Kidney (tissue), 14 donors: ENCODE data around the gene TRMU. TPM values are rescaled to one million over a fixed set of nuclear protein-coding genes. Genes with fewer than 3 reads are reported as not detected.
A peak's percentile ranks its signal among the peaks of the same experiment; 100 is the strongest.

Experiments
- DNase-seq, 5 donors: peaks; one replicate each; pipeline ENCODE4 v3.0.0-alpha.2; 2013 to 2020
- FAIRE-seq: peaks from 2 replicates; lab custom pipeline; 2012; peaks lifted over from hg19 to GRCh38; lab: Jason Lieb, UNC
- H3K27ac ChIP-seq, 2 donors: one replicate each; pipeline ENCODE4 v1.7.0; 2013; ENCODE audit warnings: low read depth in 2 of 2, low read length in 2 of 2, inconsistent platforms in 1 of 2
- H3K27me3 ChIP-seq: one replicate; pipeline ENCODE4 v1.7.1; 2013; ENCODE audit warnings: low read length, inconsistent platforms; ENCODE audit not compliant: control insufficient read depth, insufficient read depth
- H3K36me3 ChIP-seq, 3 donors: one replicate each; pipeline versions ENCODE4 v1.7.0 to v1.7.1; 2013; ENCODE audit warnings: low read length in 3 of 3, control low read depth in 1 of 3, inconsistent platforms in 1 of 3; ENCODE audit not compliant: insufficient read depth in 3 of 3, control insufficient read depth in 2 of 3
- H3K4me1 ChIP-seq, 3 donors: one replicate each; pipeline versions ENCODE4 v1.7.0 to v1.7.1; 2013; ENCODE audit warnings: low read length in 3 of 3, inconsistent platforms in 1 of 3, low read depth in 1 of 3; ENCODE audit not compliant: control insufficient read depth in 2 of 3, insufficient read depth in 2 of 3
- H3K4me3 ChIP-seq, 3 donors: one replicate each; pipeline versions ENCODE4 v1.7.0 to v1.8.1; 2013; ENCODE audit warnings: low read length in 3 of 3, control low read depth in 1 of 3, inconsistent platforms in 1 of 3
- H3K9ac ChIP-seq, 3 donors: one replicate each; pipeline versions ENCODE4 v1.7.0 to v1.7.1; 2013; ENCODE audit warnings: low read length in 3 of 3, control low read depth in 1 of 3, inconsistent platforms in 1 of 3
- H3K9me3 ChIP-seq, 3 donors: one replicate each; pipeline versions ENCODE4 v1.7.0 to v1.7.1; 2013; ENCODE audit warnings: low read length in 3 of 3, control low read depth in 1 of 3, inconsistent platforms in 1 of 3; ENCODE audit not compliant: control insufficient read depth in 2 of 3, insufficient read depth in 1 of 3
- CTCF ChIP-seq: IDR thresholded peaks from 3 replicates; pipeline ENCODE4 v1.5.1; 2012; ENCODE audit warnings: mild to moderate bottlenecking, moderate library complexity, borderline replicate concordance; ENCODE audit not compliant: insufficient read depth; ENCODE audit errors: extremely low read depth
- intact Hi-C: fragments of 100-400 bp; cut with DNase I; formaldehyde crosslinking; loops from one replicate; pipeline ENCODE4 v1.11.1; 2022
- polyA plus RNA-seq: library from polyadenylated mRNA; stranded (reverse); fragments of 350-450 nt; fragmentation: Illumina TruSeq; extraction: RNeasy Lipid Tissue Mini Kit (QIAGEN cat#74804); gene quantifications from one replicate; pipeline ENCODE4 v1.2.3, GENCODE V29; 2014; ENCODE audit warnings: low read depth, low replicate concordance; ENCODE audit not compliant: insufficient read depth
- total RNA-seq: library from RNA; stranded (reverse); fragmentation: NEBNext Ultra II Directional; extraction: Animal tissue kit (Norgen Biotek cat#: 25700); gene quantifications from one replicate; pipeline ENCODE4 v1.2.1, GENCODE V29; 2021
- donor health status: control.
- donor health status: control.
- donor health status: control.
- donor health status: control.
- donor health status: control.
- donor health status: DM: yes; HTN: yes; CAD: no.
- donor health status: Normal renal cell carcinoma (clear cell type).

Gene TRMU
- total and polyA plus RNA-seq, 2 donors from 2014 or later: 40.5 to 41.1 TPM

GRCh38 chr22:46379066-46379930 is 43.8 kb downstream of the TRMU start:
- Histone ChIP-seq H3K27ac (peak overlapping the region; percentile 81 to 92), H3K9ac (peak overlapping the region in 1 of 3 donors; percentile 62), H3K27me3 (no peaks in the 10 kb centered on the region), H3K4me1 (peaks cover 4 to 47% (median 45%) of the 10 kb centered on the region in 3 donors), H3K9me3 (peaks cover 0 to 6% (median 0%) of the 10 kb centered on the region in 3 donors), H3K4me3 (peak overlapping the region in 1 of 3 donors; percentile 13), H3K36me3 (peaks cover 2 to 26% (median 2%) of the 10 kb centered on the region in 3 donors)
- FAIRE-seq: no peak
- intact Hi-C loops: no loop called here
- no peak for TF ChIP-seq CTCF
- DNase-seq: peak; percentile 79 to 95 (median 85)

GRCh38 chr22:46380069-46380468 is 44.6 kb downstream of the TRMU start:
- DNase-seq (peak in 1 of 5 donors; percentile 58), FAIRE-seq (no peak)
- Histone ChIP-seq H3K27ac (peak overlapping the region; percentile 72 to 81), H3K4me3 (peak overlapping the region in 1 of 3 donors; percentile 13), H3K27me3 (no peaks in the 10 kb centered on the region), H3K36me3 (peaks cover 2 to 26% (median 2%) of the 10 kb centered on the region in 3 donors), H3K9ac (peak overlapping the region in 1 of 3 donors; percentile 62), H3K4me1 (peaks cover 4 to 41% (median 40%) of the 10 kb centered on the region in 3 donors), H3K9me3 (peaks cover 0 to 6% (median 0%) of the 10 kb centered on the region in 3 donors)
- no peak for TF ChIP-seq CTCF
- intact Hi-C loops: no loop called here

GRCh38 chr22:46380581-46380980 is 45.1 kb downstream of the TRMU start:
- Histone ChIP-seq H3K4me1 (peaks cover 4 to 41% (median 38%) of the 10 kb centered on the region in 3 donors), H3K27ac (peak overlapping the region in 1 of 2 donors; percentile 81)

More at GRCh38 chr22:46380581-46380980, 45.1 kb downstream of the TRMU start:
- H3K36me3 ChIP-seq: peaks cover 2 to 26% (median 2%) of the 10 kb centered on the region in 3 donors
- FAIRE-seq (no peak), DNase-seq (peak in 1 of 5 donors; percentile 66)
- no peak overlapping the region for H3K9ac ChIP-seq
- peaks cover 0 to 6% (median 0%) of the 10 kb centered on the region in 3 donors for H3K9me3 ChIP-seq
- H3K4me3 ChIP-seq: no peak overlapping the region
- no peak for TF ChIP-seq CTCF
- intact Hi-C loops: no loop called here
- no peaks in the 10 kb centered on the region for H3K27me3 ChIP-seq
